ENCODE data around the gene CHCHD6. TPM values are rescaled to one million over a fixed set of nuclear protein-coding genes. Genes with fewer than 3 reads are reported as not detected.

The CHCHD6 gene
- total RNA-seq, 1 experiment from 2014 or later, result 40.9 TPM

GRCh38 chr3:126683069-126683468 lies 21.0 kb upstream of the CHCHD6 start:
- H3K9me3 ChIP-seq, result no peaks in the 10 kb centered on the region
- no peak overlapping the region for H3K4me3 ChIP-seq
- H3K27me3 ChIP-seq, result no peaks in the 10 kb centered on the region
- DNase-seq, result no peak
- no peaks in the 10 kb centered on the region for H3K36me3 ChIP-seq

- Histone ChIP-seq H3K9me3 (no peaks in the 10 kb centered on the region), H3K36me3 (no peaks in the 10 kb centered on the region), H3K4me3 (no peak overlapping the region), H3K27me3 (peaks cover 3% of the 10 kb centered on the region; the same call in 1 of the 2 replicates)
- no peak for DNase-seq
Observed at GRCh38 chr3:126684218-126684751, 19.8 kb upstream of the CHCHD6 start.

GRCh38 chr3:126685021-126685420 lies 19.0 kb upstream of the CHCHD6 start:
- DNase-seq, result no peak
- no peak overlapping the region for H3K4me3 ChIP-seq
- no peaks in the 10 kb centered on the region for H3K9me3 ChIP-seq
- H3K36me3 ChIP-seq, result no peaks in the 10 kb centered on the region
- peaks cover 3% of the 10 kb centered on the region; the same call in 1 of the 2 replicates for H3K27me3 ChIP-seq

GRCh38 chr3:126685493-126685892 lies 18.5 kb upstream of the CHCHD6 start:
- Histone ChIP-seq H3K27me3 (peaks cover 6% of the 10 kb centered on the region; the same call in 1 of the 2 replicates), H3K4me3 (no peak overlapping the region), H3K9me3 (no peaks in the 10 kb centered on the region), H3K36me3 (no peaks in the 10 kb centered on the region)
- no peak for DNase-seq

- no peak overlapping the region for H3K4me3 ChIP-seq
Observed at GRCh38 chr3:126691765-126692164, 12.3 kb upstream of the CHCHD6 start.

GRCh38 chr3:126692858-126693257 lies 11.2 kb upstream of the CHCHD6 start:
- no peak for DNase-seq
- peaks cover 41% of the 10 kb centered on the region for H3K27me3 ChIP-seq
- no peaks in the 10 kb centered on the region for H3K36me3 ChIP-seq
- H3K9me3 ChIP-seq, result no peaks in the 10 kb centered on the region; the same call in 1 of the 2 replicates
- H3K4me3 ChIP-seq, result no peak overlapping the region

More at GRCh38 chr3:126691765-126692164, 12.3 kb upstream of the CHCHD6 start:
- peaks cover 35% of the 10 kb centered on the region for H3K27me3 ChIP-seq
- H3K9me3 ChIP-seq, result no peaks in the 10 kb centered on the region; the same call in 1 of the 2 replicates
- no peaks in the 10 kb centered on the region for H3K36me3 ChIP-seq
- DNase-seq, result no peak

GRCh38 chr3:126693921-126694320 lies 10.1 kb upstream of the CHCHD6 start:
- no peak for DNase-seq
- peaks cover 38% of the 10 kb centered on the region for H3K27me3 ChIP-seq

GRCh38 chr3:126696701-126697267 lies 7.3 kb upstream of the CHCHD6 start:
- Histone ChIP-seq H3K9me3 (peaks cover 6% of the 10 kb centered on the region), H3K27me3 (peaks cover 42% of the 10 kb centered on the region), H3K36me3 (no peaks in the 10 kb centered on the region), H3K4me3 (no peak overlapping the region)
- DNase-seq, result no peak

More at GRCh38 chr3:126693921-126694320, 10.1 kb upstream of the CHCHD6 start:
- no peak overlapping the region for H3K4me3 ChIP-seq
- no peaks in the 10 kb centered on the region; the same call in 1 of the 2 replicates for H3K9me3 ChIP-seq
- no peaks in the 10 kb centered on the region for H3K36me3 ChIP-seq

GRCh38 chr3:126699011-126699410 lies 5.0 kb upstream of the CHCHD6 start:
- Histone ChIP-seq H3K9me3 (peaks cover 6% of the 10 kb centered on the region), H3K36me3 (no peaks in the 10 kb centered on the region), H3K4me3 (no peak overlapping the region), H3K27me3 (peaks cover 34% of the 10 kb centered on the region)
- no peak for DNase-seq

- peaks cover 6% of the 10 kb centered on the region; the same call in 1 of the 2 replicates for H3K9me3 ChIP-seq
- DNase-seq, result no peak
- peak overlapping the region; percentile 83 for H3K4me3 ChIP-seq
- peaks cover 5% of the 10 kb centered on the region for H3K36me3 ChIP-seq
- H3K27me3 ChIP-seq, result peaks cover 7% of the 10 kb centered on the region; the same call in 1 of the 2 replicates
Observed at GRCh38 chr3:126704494-126705214, 614 bp downstream of the CHCHD6 start.

- no peaks in the 10 kb centered on the region for H3K27me3 ChIP-seq
- DNase-seq, result no peak
- H3K9me3 ChIP-seq, result no peaks in the 10 kb centered on the region
- no peak overlapping the region for H3K4me3 ChIP-seq
- H3K36me3 ChIP-seq, result peaks cover 5% of the 10 kb centered on the region
Observed at GRCh38 chr3:126706631-126707030, 2.6 kb downstream of the CHCHD6 start.

- H3K4me3 ChIP-seq, result no peak overlapping the region
- DNase-seq, result no peak
- H3K36me3 ChIP-seq, result peaks cover 5% of the 10 kb centered on the region
- no peaks in the 10 kb centered on the region for H3K27me3 ChIP-seq
- no peaks in the 10 kb centered on the region for H3K9me3 ChIP-seq
Observed at GRCh38 chr3:126711121-126711760, 7.2 kb downstream of the CHCHD6 start.

GRCh38 chr3:126713199-126713598 lies 9.2 kb downstream of the CHCHD6 start:
- Histone ChIP-seq H3K9me3 (no peaks in the 10 kb centered on the region), H3K4me3 (no peak overlapping the region), H3K36me3 (no peaks in the 10 kb centered on the region), H3K27me3 (no peaks in the 10 kb centered on the region)
- DNase-seq, result no peak

- H3K4me3 ChIP-seq, result no peak overlapping the region
- no peaks in the 10 kb centered on the region for H3K9me3 ChIP-seq
- H3K27me3 ChIP-seq, result no peaks in the 10 kb centered on the region
- DNase-seq, result no peak
- H3K36me3 ChIP-seq, result no peaks in the 10 kb centered on the region
Observed at GRCh38 chr3:126714276-126714900, 10.3 kb downstream of the CHCHD6 start.

- Histone ChIP-seq H3K9me3 (no peaks in the 10 kb centered on the region), H3K4me3 (no peak overlapping the region), H3K27me3 (no peaks in the 10 kb centered on the region), H3K36me3 (no peaks in the 10 kb centered on the region)
- DNase-seq, result no peak
Observed at GRCh38 chr3:126714921-126715320, 10.9 kb downstream of the CHCHD6 start.

- H3K27me3 ChIP-seq, result no peaks in the 10 kb centered on the region
- no peaks in the 10 kb centered on the region for H3K36me3 ChIP-seq
- no peak for DNase-seq
- no peaks in the 10 kb centered on the region for H3K9me3 ChIP-seq
- no peak overlapping the region for H3K4me3 ChIP-seq
Observed at GRCh38 chr3:126715432-126715831, 11.4 kb downstream of the CHCHD6 start.

- DNase-seq, result no peak
- H3K36me3 ChIP-seq, result no peaks in the 10 kb centered on the region
- H3K4me3 ChIP-seq, result no peak overlapping the region
- no peaks in the 10 kb centered on the region for H3K9me3 ChIP-seq
- H3K27me3 ChIP-seq, result no peaks in the 10 kb centered on the region
Observed at GRCh38 chr3:126716057-126716456, 12.0 kb downstream of the CHCHD6 start.
